Cardiac fibroblast (primary cell): ENCODE results near the gene B4GALT6.
A peak's percentile ranks its signal among the peaks of the same experiment; 100 is the strongest.

Experiments used
- DNase-seq, 2 donors: peaks; one replicate each; pipeline versions ENCODE4 v3.0.0 to v3.0.0-alpha.2; 2010; ENCODE audit warnings: low read depth in 2 of 2
- H3K4me3 ChIP-seq, 2 donors: replicated peaks in 1 of 2; 1 replicate in 1 of 2; 2 replicates in 1 of 2; pipeline ENCODE4 v1.5.1; 2011; ENCODE audit warnings: low read depth in 2 of 2, low read length in 2 of 2, mild to moderate bottlenecking in 2 of 2, moderate library complexity in 1 of 2
- TF ChIP-seq, protein P1 (sequence below): IDR thresholded peaks from one replicate; pipeline ENCODE4 v1.5.1; 2011; ENCODE audit warnings: low read depth, mild to moderate bottlenecking, low read length, inconsistent platforms

The B4GALT6 gene

DNA sequence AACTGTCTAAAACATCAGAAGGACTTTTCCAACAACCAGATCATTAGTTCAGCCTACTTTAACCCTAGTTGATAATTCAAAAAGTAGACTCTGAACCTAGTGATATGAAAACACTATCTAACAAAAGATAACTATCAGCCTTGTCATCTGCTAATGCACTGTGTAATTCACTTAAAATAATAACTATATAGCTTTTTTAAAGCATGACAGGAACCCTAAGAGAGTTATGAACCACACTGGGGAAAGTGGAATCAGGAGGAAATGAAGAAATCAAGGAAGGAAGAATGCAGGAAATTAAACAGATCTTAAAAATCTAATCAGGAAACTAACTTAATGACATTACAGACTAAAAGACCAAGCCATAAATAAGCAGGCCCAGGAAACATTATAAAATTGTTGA lies 9.0 kb downstream of the B4GALT6 start:
- DNase-seq: no peak
- H3K4me3 ChIP-seq: no peak overlapping the region
- TF ChIP-seq, protein P1, sequence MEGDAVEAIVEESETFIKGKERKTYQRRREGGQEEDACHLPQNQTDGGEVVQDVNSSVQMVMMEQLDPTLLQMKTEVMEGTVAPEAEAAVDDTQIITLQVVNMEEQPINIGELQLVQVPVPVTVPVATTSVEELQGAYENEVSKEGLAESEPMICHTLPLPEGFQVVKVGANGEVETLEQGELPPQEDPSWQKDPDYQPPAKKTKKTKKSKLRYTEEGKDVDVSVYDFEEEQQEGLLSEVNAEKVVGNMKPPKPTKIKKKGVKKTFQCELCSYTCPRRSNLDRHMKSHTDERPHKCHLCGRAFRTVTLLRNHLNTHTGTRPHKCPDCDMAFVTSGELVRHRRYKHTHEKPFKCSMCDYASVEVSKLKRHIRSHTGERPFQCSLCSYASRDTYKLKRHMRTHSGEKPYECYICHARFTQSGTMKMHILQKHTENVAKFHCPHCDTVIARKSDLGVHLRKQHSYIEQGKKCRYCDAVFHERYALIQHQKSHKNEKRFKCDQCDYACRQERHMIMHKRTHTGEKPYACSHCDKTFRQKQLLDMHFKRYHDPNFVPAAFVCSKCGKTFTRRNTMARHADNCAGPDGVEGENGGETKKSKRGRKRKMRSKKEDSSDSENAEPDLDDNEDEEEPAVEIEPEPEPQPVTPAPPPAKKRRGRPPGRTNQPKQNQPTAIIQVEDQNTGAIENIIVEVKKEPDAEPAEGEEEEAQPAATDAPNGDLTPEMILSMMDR: no peak

DNA sequence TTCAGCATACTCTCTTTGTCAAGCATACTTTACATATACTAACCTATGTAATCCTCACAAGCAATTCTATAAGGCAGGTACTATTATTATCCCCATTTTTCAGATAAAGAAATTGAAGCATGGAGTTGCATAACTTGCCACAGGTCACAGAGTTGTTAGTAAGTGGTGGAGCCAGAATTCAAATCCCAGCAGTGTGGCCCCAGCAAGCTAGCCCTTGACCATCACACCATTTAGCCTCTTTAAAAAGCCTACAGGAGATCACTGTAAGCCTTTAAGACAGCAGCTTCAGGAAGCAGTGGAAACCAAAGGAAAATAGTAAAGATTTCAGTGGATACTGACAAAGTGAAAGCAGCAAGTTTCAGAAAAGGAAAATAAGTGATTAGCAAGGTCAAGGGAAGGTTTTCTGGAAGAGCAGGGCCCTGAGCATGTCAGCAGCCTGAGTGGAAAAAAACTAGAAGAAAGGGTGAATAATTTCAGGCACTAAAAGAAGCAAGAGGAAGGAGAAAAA lies 11.7 kb downstream of the B4GALT6 start:
- H3K4me3 ChIP-seq: no peak overlapping the region
- TF ChIP-seq, protein P1: no peak

DNA sequence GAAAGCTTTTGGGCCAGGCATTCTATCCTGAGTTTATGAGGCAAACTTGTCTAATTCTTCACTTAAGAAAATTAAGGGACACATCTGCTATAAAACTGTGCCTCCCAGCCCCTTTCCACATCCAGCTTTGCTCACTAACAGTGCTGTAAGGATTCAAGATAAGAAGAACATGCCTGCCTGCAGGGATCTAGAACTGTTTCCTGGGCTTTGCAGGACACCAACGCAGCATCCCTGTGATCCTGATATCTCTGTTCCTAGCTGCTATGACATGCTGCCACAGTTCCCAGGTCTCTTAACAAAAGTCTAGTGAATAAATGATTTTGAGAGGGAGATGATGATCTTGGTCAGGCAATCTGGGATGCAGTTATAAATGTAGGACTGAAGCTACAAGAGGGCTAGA lies 12.4 kb downstream of the B4GALT6 start:
- H3K4me3 ChIP-seq: no peak overlapping the region
- TF ChIP-seq, protein P1: no peak
- no peak for DNase-seq

More for the DNA sequence above, 11.7 kb downstream of the B4GALT6 start:
- peak in 1 of 2 donors; percentile 7 for DNase-seq

DNA sequence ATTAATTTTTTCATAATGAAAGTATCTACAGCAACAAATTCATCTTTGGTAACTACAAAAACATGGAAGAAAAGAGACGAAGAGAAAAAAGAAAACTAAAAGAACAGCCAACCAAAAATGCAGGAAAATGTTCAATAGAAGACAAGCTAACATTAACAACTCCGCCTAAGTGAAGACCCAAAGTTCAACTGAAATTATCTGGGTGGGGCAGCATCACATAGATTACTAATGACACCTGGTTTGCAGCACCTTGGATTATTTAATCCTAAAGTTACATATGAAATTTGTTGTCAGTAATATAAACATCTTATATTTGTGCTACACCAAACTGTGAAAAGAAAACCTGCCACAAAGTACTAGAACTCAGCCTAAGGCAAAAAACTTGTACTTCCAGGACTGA lies 14.8 kb downstream of the B4GALT6 start:
- no peak for DNase-seq
- no peak overlapping the region for H3K4me3 ChIP-seq
- TF ChIP-seq, protein P1: no peak

DNA sequence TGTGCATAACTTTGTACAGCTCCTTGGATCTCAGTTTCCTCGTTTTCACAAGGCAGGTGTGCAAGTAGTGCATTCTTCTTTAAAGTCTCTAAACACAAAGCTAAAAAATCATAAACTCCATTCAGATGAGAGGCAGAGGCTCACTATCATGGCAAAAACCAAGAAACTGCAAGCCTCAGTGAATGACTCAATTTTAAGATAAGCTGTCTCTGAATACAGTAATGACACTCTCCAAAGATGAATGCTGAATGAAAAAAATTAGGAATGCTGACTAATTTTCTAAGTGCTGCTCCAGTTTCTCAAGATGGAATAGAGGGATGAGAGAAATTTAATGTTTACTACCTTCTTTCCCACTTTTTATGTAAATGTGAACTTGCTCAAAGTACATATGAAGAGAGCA lies 17.2 kb downstream of the B4GALT6 start:
- H3K4me3 ChIP-seq: no peak overlapping the region
- DNase-seq: peak; percentile 33 to 48
- TF ChIP-seq, protein P1: no peak

DNA sequence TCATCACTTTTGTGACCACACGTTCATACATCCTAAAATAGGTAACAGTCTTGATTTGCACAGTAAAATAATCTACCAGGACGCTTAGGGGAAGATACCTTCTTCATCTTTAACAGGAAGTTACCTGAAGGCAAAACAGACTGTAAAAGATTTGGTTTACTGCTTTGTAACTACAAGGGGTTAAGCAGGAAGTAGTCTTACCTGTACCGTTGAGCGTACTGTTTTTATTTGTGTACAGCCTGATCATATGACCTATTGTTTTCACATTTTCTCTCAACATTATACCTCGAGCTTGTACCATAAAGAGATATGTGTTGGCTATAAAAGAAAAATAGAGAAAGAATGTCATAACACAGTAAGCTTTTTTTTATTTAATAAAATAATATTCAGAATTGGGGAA lies 18.3 kb downstream of the B4GALT6 start:
- TF ChIP-seq, protein P1: no peak
- H3K4me3 ChIP-seq: no peak overlapping the region
- no peak for DNase-seq

DNA sequence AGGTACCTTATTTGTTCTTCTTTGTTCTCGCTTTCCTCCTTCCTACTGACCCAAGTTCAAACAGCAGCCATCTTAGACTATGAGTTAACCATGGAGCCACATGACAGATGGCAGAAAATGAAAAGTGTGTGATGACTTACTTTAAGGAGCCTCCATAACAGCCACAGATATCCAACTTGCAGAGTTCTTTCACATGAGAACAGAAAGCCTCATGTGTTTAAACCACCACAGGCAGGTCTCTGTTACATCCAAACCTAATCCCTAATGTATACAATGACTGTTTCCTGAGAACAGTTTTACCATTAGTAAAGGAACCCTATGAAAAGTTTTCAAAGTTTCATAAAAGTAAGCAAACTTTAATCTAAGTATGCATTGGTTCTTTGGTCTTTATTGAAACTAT lies 20.3 kb downstream of the B4GALT6 start:
- no peak for DNase-seq
- H3K4me3 ChIP-seq: no peak overlapping the region
- TF ChIP-seq, protein P1: no peak
